IPS-NIHi11 (cell line): ENCODE data around the gene AKAP13.
"Not testable (repeated sequence)": the region's sequence is repeated elsewhere in the genome, so short reads cannot be mapped to it uniquely, and the experiment has no call there.

Experiments
- DNase-seq: peaks from one replicate; pipeline ENCODE4 v3.0.0; 2012; ENCODE audit warnings: mixed read lengths, low spot score

Gene AKAP13, protein sequence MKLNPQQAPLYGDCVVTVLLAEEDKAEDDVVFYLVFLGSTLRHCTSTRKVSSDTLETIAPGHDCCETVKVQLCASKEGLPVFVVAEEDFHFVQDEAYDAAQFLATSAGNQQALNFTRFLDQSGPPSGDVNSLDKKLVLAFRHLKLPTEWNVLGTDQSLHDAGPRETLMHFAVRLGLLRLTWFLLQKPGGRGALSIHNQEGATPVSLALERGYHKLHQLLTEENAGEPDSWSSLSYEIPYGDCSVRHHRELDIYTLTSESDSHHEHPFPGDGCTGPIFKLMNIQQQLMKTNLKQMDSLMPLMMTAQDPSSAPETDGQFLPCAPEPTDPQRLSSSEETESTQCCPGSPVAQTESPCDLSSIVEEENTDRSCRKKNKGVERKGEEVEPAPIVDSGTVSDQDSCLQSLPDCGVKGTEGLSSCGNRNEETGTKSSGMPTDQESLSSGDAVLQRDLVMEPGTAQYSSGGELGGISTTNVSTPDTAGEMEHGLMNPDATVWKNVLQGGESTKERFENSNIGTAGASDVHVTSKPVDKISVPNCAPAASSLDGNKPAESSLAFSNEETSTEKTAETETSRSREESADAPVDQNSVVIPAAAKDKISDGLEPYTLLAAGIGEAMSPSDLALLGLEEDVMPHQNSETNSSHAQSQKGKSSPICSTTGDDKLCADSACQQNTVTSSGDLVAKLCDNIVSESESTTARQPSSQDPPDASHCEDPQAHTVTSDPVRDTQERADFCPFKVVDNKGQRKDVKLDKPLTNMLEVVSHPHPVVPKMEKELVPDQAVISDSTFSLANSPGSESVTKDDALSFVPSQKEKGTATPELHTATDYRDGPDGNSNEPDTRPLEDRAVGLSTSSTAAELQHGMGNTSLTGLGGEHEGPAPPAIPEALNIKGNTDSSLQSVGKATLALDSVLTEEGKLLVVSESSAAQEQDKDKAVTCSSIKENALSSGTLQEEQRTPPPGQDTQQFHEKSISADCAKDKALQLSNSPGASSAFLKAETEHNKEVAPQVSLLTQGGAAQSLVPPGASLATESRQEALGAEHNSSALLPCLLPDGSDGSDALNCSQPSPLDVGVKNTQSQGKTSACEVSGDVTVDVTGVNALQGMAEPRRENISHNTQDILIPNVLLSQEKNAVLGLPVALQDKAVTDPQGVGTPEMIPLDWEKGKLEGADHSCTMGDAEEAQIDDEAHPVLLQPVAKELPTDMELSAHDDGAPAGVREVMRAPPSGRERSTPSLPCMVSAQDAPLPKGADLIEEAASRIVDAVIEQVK (N-terminal part only)

DNA sequence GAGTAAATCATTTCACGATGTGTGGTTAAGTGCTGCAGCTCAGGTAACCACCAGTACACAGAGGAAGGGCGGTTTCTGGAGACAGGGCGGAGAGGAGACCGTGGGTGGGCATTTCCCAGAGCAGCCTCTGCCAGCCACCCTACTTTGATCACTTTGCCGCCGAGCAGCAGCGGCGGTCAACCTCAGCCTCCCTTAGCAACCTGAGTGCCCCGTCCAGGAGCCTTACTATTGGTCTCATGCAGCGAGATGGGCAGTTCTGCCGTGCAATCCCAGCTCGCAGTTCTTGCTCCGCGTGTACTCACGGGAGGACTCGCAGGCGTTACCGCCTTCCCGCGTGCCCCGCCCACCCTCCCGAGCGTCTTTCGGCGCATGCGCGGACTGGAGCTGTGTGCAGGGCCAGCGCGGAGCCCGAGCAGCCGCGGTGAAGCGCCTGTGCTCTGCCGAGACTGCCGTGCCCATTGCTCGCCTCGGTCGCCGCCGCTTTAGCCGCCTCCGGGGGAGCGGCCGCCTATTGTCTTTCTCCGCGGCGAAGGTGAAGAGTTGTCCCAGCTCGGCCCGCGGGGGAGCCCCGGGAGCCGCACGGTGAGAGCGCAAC, at the start of gene AKAP13:
Gene AKAP13, plus strand, starts transcription at position 387 of the 595 bp plus-strand sequence. CDS start 105,118 bp downstream, outside the sequence.
- DNase-seq, result peak; percentile 95

DNA sequence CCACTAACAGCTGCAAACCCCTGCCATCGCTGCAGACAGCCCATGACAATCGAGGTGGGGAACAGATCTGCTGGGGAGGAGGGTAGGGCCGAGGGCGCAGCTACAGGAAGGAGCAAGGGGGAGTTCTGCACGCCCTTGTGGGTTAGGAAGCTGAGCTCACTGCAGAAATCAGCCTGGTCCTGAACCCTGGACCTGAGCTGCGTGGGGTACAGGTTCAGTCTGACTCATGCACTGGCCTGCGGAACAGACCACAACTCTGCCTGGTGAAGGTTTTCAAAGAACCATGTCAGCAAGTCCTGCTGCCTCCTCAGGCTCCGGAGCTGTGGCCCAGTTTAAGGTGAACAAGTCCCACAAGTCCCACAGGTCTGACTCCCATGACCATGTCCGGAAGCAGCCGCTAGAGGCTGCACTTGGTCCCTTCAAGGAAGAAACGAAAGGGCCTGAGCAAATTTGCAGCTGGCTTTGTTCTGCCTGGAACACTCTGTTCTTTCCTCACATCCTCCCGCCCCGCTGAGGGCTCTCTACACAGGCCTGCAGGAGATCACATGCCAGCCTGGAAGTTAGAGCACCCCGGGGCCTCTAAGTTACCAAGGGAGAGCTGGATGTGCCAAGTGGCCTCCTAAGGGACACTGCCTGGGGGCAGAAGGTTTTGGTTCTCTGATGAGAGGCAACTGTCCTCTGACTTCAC, 49.4 kb upstream of the AKAP13 start:
- peak; percentile 75 for DNase-seq

DNA sequence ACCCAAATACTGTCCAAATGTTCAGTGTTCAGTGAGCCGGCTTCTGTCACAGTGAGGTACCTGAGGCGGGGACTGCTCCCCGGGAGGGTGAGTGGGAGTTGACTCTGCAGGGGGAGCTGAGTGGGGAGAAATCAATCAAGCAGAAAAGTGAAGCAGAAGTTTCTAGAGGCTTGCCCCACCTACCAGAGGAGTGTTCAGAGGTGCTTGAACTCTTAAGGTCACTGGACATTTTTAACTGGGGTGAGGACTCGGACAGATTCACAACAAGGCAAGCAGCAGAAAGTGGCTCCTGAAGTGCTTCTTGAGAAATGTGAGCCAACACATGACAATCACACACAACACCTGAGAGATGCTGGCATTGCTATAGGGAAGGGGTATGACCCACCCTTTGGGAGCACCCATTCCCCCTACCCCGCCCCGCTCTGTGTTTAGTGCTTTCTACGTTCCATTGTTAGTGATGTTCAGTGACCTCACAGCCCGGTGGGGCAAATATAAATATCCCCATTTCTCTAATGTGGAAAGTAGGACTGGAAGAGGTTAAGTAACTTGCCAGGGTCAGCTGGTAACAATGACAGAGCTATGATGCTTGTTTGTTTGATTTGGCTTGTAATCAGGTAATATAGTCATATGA, 48.6 kb upstream of the AKAP13 start:
- DNase-seq, result no peak

DNA sequence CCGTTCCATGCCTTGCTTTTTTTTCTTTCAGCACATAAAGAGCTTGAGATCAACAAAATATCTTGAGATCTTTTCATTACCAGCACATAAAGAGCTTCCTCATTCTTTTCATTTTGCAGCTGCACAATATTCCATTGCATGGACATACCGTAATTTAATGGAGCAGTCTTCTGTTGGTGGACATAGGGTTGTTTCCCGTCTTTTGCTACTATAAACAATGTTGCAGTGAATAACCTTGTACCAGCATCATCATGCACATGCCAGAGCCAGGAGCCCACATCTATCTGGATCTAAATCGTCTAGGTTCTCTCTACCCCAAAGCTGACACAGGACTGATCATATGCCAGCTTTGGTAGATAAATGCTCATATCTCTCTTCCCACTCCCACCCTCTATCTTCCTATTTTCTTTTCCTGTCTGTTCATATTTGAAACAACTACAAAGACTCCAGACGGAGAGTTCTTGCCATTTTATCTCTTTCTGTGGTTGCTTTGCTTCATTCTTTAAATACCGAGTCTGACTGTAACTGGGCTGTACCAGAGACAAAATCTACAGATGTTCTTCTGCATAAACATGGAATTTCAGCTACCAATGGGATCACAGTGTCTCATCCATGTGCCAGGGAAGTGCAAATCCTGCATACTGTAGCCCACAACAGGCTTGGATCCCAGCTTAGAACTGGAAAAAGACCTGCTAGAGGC, 47.1 kb upstream of the AKAP13 start:
- DNase-seq, result no peak

DNA sequence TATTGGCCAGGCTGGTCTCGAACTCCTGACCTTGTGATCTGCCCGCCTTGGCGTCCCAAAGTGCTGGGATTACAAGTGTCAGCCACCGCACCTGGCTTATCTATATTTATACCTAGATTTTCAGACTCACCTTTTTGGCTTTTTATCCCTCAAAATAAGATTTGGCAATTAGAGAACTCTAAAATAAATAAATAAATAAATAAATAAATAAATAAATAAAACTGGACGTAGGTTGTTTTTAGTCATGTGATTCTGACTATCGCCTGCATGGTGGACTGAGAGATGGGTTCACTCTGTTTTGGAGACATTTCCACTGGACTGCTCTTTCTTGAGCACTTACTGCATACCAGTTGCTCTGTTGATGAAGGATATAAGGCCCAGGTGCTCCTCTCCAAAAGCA, 46.2 kb upstream of the AKAP13 start:
- no peak for DNase-seq

DNA sequence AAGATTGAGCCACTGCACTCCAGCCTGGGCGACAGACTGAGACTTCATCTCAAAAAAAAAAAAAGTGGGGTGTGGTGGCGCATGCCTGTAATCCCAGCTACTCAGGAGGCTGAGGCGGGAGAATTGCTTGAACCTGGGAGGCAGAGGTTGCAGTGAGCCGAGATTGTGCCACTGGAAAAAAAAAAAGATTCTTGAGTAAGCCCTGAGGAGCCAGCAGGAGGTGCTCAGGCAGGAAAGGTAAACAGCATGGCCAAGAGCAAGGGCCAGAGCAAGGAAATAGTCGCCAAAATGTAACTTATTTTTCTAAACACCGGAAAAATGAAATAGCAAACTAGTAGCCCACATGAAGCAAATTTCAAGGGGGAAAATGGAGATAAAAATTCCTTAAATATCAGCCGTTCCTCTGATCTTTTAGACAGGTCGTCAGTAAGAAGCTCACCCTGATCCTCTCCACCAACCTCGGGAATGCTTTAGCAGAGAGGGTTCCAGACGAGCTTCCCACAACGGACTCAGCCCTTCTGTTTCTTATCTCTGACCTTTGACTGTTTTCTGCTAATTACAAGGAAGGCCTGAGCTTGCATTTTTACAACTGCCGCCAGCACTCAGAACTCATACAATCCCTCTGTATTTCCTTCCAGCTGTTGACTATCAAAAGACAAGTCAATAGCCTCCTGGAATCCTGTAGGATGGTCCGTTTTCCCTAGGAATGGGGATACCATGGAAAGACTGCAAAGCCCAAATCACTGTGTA, 45.0 kb upstream of the AKAP13 start:
- DNase-seq, result no peak

DNA sequence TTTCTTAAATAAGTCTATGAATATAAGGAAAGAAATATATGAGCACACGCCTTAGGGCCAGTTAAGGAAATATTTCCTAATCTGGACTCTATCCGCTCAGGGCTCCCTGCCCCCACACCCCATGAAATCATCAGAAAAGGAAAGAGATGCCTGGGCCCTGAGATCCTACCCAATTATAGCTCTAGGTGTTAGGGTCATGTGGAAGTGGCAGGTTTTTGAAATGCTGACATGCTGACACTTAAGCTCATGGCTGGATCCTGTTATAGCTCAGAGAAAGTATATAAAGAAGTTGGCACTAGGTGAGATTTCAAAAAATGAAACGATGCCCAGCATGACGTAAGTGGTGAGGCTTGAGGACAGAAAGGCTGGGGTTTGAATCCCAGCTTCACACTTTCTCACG, 43.5 kb upstream of the AKAP13 start:
- no peak for DNase-seq

DNA sequence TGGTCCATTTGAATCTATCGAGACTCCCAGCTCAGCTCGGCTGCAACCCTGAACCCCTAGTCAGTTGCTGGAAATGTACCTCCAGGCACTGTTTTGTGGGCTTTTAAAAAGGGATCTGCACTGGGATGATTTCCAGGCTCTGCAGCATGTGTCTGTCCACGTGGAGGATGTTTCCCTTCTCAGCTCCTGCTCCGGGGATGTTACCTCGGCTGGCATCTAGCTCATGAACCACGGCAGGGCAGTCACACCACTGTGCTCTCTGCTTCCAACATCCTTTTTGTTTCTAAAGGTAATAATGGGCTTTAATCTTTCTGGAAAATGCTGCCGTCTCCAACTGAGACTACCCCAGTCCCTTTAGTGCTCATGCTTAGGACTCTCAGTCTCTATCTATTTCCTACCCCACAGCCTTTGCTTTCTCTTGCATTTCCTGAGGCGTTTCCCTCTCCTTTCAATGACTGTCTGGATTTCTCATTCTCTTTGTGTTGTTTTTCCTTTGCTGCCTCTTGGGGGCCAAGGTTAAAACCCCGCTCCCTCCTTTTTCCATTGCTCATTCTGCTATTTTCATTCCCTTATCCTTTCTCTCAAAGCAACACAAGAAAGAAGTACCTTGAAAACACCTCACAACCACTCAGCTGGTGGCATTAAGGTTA, 42.9 kb upstream of the AKAP13 start:
- DNase-seq, result no peak

DNA sequence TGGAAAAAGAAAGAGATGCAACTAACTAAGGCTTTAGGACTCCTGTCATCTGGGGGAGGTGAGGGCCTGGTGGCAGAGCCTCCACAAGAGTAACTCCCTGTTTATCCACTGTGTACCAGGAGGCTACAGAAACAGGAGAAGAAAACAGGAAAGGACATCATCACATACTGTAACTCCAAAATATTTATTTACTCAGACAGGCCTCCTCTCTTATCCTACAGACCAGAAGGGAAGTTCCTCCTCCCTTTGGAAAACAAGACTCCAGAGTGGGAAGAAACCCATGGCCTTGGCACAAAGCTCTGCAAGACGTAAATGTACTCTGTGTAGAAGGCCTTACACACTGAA, 40.1 kb upstream of the AKAP13 start:
- no peak for DNase-seq

DNA sequence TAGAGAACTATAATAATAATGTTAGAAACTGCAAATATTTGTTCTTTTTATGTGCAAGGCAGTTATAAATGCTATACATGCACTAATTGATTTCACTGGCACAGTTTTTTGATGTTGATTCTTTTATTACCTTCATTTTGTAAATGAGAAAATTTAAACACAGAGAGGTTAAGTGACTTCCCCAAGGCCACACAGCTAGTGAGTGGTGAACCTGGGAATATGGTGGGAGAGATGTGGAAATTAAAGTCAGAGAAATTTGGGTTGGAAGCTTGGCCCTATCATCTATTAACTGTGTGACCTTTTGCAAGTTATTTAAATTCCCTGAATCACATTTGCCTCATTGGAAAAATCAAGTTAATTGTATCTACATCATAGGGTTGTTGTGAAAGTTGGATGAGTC, 39.6 kb upstream of the AKAP13 start:
- DNase-seq, result no peak

DNA sequence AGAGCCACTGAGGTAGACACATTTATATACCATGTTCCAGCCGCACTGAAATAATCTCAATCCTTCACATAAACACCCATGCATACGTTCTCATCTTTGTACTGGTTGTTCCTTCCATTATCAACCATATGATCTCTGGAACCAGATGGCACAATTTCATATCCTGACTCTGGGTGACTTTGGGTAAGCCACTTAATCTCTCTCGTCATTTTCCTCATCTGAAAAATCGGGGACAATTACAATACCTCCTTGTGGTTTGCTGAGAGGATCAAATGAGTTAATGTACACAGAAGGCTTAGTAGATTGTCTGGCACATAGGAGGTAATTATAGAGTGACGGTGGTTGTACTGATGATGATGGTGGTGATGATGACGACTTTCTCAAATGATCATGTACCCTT, 38.2 kb upstream of the AKAP13 start:
- DNase-seq, result not testable (repeated sequence)

DNA sequence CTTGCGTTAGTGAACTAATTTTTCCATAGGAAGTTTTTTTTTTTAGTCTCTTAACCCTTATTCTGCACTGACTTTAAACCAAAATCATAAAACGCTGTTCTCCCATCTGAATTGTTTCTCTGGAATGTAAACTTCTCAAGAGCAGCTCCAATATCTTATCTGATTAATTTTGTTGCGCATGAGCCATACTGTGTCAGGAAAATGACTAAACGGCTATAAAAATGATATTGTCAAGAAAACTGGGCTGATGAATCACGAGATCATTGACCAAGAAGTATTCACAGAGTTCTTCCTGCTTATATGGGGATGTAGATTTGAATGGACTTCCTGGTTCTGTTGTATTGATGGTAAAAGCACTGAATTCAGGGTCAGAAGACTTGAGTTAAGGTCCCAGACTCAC, 37.0 kb upstream of the AKAP13 start:
- DNase-seq, result not testable (repeated sequence)

DNA sequence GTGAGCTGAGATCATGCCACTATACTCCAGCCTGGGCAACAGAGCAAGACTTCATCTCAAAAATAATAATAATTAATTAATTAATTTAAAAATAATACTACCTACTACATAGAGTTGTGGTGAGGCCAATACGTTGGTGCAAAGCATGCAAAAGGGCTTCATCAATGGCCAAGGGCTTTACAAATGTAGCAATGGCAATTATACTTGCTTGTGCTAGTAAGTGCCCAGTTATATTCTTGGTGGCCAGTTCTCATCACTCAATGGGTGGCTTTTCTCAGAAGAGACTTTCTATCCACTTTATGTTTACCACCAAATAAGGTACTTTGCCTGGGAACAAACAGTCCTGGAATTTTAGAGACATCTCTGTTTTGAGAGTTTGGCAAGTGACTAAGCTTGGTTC, 36.2 kb upstream of the AKAP13 start:
- not testable (repeated sequence) for DNase-seq

DNA sequence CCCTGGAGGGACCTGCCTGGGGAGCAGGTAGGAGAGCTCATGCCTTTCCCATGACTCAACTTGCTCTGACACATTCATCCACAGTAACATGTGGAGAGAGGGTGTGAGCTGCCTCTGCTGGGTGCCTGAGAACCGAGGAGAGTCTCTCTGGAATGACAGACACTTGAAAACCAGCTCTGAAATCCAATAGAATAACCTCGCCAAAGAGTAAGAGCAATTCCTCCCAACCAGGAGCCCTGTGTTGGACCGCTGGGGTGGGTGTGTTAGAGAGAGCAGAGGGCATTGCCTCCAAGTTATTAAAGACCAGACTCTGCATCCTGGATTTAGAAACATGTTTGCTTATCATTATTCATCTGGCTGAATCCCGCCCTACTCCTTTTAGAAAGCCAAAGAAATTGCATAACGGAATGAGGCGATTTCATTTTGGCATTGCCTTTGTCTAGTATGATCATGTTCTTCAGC, 35.7 kb upstream of the AKAP13 start:
- not testable (repeated sequence) for DNase-seq

DNA sequence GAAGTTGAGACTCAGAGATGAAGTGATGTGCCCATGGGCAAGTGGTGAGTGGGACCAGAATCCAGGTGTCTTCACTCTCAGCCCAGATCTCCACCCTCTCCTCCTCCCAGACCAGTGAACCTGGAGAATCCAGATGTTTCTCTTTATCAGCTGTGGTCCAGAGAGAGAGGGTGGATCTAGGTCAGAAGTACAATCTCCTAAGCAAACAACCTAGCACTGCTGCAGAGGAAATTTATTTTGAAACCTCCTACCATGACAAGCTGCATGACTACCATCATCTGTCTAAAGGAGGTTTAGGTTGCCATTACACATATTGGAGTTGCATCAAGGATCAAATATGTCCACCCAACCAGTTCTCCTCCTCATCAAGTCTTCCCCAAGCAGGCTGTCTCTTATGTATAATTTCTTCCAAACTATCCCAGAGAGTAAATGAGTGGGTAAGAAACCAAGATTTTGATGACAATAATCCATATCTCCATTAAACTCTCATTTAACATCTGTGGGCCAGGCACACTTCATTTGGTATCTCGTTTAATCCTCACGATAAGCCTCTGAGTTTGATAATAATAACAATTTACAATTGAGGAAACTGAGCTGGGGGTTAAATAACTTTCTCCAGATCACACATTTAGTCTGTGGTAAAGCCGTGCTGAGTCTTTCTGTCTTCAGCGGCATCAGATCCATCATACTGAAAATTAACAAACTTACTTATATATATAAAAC, 35.0 kb upstream of the AKAP13 start:
- DNase-seq, result not testable (repeated sequence)

DNA sequence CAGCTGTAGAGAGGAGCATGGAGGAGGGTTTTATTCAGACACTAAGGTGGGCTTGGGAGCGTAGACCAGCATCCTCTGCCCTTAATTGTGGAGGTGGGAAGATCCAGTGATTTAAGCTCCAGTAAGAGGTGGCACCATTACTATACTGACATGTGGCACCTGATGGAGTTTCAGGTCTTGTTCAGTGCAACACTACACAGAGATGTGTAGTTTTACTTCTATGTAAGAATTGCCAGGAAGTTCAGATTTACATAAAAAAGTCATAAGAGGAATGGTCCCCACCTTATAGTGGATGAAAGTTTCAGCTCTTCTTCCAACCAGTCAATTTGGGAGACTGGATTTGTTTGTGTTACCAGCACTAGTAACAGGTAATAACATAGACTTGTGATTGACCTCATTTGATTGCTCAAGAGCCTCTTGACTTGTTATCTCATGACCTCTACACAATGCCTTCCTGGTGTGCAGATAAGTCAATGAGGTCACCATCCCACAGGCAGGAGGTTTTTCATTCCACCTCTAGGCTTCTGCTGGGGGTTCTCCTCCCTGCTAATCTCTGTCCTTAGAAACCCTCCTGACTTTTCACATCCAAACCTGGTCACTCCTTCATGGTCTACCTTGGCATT, 33.8 kb upstream of the AKAP13 start:
- DNase-seq, result not testable (repeated sequence)

DNA sequence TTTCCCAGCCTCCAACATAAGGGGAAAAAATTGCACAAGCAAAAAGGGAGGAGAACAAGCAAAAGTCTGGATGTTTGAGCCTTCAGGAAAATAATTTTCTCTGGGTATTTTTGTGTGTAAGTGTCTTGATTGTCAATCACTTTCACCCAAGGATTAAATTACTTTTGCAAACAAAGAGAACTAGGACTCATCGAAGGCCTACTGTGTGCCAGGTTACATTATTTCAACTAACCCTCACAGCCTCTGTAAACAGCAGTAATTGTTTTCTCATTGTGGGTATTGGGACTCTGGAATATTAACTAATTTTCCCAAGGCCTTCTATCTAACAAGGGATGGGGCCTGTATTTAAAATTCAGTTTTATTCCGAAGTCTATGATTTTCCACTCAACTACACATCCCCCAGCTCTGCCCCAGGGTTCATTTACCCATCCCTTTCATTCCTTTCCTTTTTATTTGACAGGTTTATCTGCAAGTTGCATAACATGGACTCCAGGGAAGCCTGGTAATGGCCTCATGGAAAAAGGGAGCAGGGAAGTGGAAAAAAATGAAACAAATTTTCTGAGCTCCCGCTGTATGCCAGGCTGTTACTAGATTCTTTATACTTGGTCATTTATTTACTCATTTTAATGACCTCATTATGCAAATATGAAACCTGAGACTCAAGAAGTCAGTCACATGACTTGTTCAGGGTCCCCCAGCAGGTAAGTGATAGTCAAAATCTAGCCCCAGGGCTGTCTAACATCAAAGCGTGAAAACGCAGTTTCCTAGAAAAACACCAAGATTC, 32.9 kb upstream of the AKAP13 start:
- not testable (repeated sequence) for DNase-seq
